ENCODE measurements around the gene MED15. TPM values are rescaled to one million over a fixed set of nuclear protein-coding genes. Genes with fewer than 3 reads are reported as not detected.

The MED15 gene
- total RNA-seq, 1 donor from 2014 or later = 11.4 TPM

DNA sequence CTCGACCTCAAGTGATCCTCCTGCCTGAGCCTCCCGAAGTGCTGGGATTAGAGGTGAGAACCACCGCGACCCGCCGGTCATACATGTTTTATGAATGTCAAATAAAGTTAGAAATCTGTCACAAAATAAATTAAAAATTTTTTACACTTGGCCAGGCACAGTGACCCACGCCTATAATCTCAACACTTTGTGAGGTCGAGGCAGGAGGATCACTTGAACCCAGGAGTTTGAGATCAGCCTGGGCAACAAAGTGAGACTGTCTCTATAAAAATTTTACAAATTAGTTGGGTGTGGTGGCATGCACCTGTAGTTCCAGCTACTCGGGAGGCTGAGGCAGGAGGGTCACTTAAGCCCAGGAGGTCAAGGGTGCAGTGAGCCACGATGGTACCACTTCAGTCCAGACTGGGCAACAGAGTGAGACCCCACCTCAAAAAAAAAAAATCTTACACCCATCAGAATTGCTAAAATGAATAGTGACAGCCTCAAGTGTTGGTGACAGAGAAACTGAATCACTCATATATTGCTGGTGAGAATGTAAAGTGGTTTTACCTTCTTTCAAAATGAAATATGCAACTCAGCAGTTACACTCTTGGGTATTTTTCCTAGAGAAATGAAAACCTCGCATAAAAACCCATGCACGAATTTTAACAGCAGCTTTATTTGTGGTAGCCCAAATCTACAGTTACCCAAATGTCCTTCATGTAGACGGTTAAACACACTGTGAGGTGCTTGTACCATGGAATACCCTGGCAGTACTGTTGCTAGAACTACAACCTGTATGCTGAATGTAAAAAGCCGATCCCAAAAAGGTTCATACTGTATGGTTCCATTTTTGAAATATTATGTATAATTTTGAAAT is 55.4 kb downstream of the MED15 start:
- Histone ChIP-seq H3K36me3 (peaks cover 9% of the 10 kb centered on the region), H3K27ac (no peak overlapping the region), H3K27me3 (no peaks in the 10 kb centered on the region), H3K9ac (no peak overlapping the region), H3K4me1 (no peaks in the 10 kb centered on the region), H3K79me2 (ENCODE audit: low read depth) (no peaks in the 10 kb centered on the region), H3F3A (ENCODE audit: low read depth) (peaks cover 9% of the 10 kb centered on the region), H3K4me3 (no peak overlapping the region), H3K4me2 (no peak overlapping the region), H3K9me3 (ENCODE audit: low read depth) (no peaks in the 10 kb centered on the region), H2AFZ (replicated peaks) (no peak overlapping the region), H4K20me1 (ENCODE audit: low read depth) (no peaks in the 10 kb centered on the region)
- Mint-ChIP-seq H3K27ac (no peak overlapping the region), H3K27me3 (ENCODE audit: insufficient read depth, low read depth) (peaks cover 2% of the 10 kb centered on the region), H3K9me3 (peaks cover 16% of the 10 kb centered on the region), H3K4me1 (no peaks in the 10 kb centered on the region), H3K36me3 (peaks cover 37% of the 10 kb centered on the region), H3K4me3 (no peak overlapping the region)
- TF ChIP-seq EZH2 (IDR thresholded peaks at IDR 0.05) (no peak), EZH2phosphoT487 (IDR thresholded peaks at IDR 0.05) (no peak)
- TF ChIP-seq, protein P1, sequence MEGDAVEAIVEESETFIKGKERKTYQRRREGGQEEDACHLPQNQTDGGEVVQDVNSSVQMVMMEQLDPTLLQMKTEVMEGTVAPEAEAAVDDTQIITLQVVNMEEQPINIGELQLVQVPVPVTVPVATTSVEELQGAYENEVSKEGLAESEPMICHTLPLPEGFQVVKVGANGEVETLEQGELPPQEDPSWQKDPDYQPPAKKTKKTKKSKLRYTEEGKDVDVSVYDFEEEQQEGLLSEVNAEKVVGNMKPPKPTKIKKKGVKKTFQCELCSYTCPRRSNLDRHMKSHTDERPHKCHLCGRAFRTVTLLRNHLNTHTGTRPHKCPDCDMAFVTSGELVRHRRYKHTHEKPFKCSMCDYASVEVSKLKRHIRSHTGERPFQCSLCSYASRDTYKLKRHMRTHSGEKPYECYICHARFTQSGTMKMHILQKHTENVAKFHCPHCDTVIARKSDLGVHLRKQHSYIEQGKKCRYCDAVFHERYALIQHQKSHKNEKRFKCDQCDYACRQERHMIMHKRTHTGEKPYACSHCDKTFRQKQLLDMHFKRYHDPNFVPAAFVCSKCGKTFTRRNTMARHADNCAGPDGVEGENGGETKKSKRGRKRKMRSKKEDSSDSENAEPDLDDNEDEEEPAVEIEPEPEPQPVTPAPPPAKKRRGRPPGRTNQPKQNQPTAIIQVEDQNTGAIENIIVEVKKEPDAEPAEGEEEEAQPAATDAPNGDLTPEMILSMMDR (IDR thresholded peaks at IDR 0.05) = no peak
- DNase-seq (ENCODE audit: low spot score) = no peak

DNA sequence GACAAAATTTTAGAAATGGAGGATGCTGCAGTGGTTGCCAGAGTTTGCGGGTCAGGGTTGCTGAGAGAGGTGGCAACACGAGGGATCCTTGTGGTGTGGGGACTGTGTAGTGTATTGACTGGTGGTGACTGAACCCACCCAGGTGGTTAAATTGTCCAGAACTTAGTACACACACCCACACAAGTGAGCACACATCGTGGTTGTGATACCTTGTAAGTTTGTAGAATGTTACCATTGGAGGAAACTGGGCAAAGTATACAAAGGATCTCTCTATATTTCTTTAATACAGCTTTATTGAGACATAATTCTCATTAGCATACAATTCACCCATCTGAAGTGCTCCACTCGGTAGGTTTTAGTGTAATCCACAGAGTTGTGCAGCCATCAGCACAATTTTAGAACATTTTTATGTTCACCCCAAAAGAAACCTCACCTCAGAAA is 56.1 kb downstream of the MED15 start:
- DNase-seq (ENCODE audit: low spot score) = no peak

DNA sequence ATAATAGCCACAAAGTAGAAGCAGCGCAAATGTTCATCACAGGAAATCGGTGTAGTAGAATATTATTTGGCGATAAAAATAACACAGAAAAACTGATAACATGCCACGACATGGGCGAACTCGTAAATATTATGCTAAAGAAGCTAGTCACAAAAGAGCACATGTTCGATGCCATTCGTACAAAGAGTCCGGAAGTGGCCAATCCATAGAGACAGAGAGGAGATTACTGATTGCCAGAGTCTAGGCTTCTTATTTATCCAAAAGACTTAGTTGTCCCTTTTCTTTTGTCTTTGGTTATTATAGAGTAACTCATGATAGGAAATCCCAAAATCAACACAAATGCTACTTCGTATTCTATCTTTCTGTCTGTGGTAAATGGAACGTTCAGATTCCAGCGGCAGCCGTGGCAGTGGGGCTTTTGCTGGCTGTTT is 56.5 kb downstream of the MED15 start:
- H3K36me3 Mint-ChIP-seq = peaks cover 27% of the 10 kb centered on the region
- Histone ChIP-seq H2AFZ (replicated peaks) (no peak overlapping the region), H3K4me2 (no peak overlapping the region), H3K36me3 (peaks cover 9% of the 10 kb centered on the region), H3F3A (ENCODE audit: low read depth) (peaks cover 9% of the 10 kb centered on the region), H3K9me3 (ENCODE audit: low read depth) (no peaks in the 10 kb centered on the region), H3K4me1 (no peaks in the 10 kb centered on the region), H3K27me3 (no peaks in the 10 kb centered on the region), H3K79me2 (ENCODE audit: low read depth) (no peaks in the 10 kb centered on the region), H4K20me1 (ENCODE audit: low read depth) (no peaks in the 10 kb centered on the region), H3K9ac (no peak overlapping the region), H3K27ac (no peak overlapping the region), H3K4me3 (no peak overlapping the region)
- no peaks in the 10 kb centered on the region for H3K4me1 Mint-ChIP-seq
- peaks cover 2% of the 10 kb centered on the region for H3K27me3 Mint-ChIP-seq (ENCODE audit: insufficient read depth, low read depth)
- no peak overlapping the region for H3K4me3 Mint-ChIP-seq
- no peak for DNase-seq (ENCODE audit: low spot score)
- peaks cover 7% of the 10 kb centered on the region for H3K9me3 Mint-ChIP-seq
- no peak overlapping the region for H3K27ac Mint-ChIP-seq
- TF ChIP-seq, protein P1 (IDR thresholded peaks at IDR 0.05) = no peak
- TF ChIP-seq EZH2phosphoT487 (IDR thresholded peaks at IDR 0.05) (no peak), EZH2 (IDR thresholded peaks at IDR 0.05) (no peak)

More for the DNA sequence above, 56.1 kb downstream of the MED15 start:
- Histone ChIP-seq H3K4me2 (no peak overlapping the region), H2AFZ (replicated peaks) (no peak overlapping the region), H3K4me1 (no peaks in the 10 kb centered on the region), H4K20me1 (ENCODE audit: low read depth) (no peaks in the 10 kb centered on the region), H3K36me3 (peaks cover 9% of the 10 kb centered on the region), H3K9ac (no peak overlapping the region), H3K27ac (no peak overlapping the region), H3K79me2 (ENCODE audit: low read depth) (no peaks in the 10 kb centered on the region), H3F3A (ENCODE audit: low read depth) (peaks cover 9% of the 10 kb centered on the region), H3K27me3 (no peaks in the 10 kb centered on the region), H3K9me3 (ENCODE audit: low read depth) (no peaks in the 10 kb centered on the region), H3K4me3 (no peak overlapping the region)
- H3K4me1 Mint-ChIP-seq = no peaks in the 10 kb centered on the region
- peaks cover 2% of the 10 kb centered on the region for H3K27me3 Mint-ChIP-seq (ENCODE audit: insufficient read depth, low read depth)
- peaks cover 32% of the 10 kb centered on the region for H3K36me3 Mint-ChIP-seq
- no peak overlapping the region for H3K27ac Mint-ChIP-seq
- H3K9me3 Mint-ChIP-seq = peaks cover 11% of the 10 kb centered on the region
- H3K4me3 Mint-ChIP-seq = no peak overlapping the region
- TF ChIP-seq EZH2 (IDR thresholded peaks at IDR 0.05) = no peak
- TF ChIP-seq EZH2phosphoT487 (IDR thresholded peaks at IDR 0.05) = no peak
- TF ChIP-seq, protein P1 (IDR thresholded peaks at IDR 0.05) = no peak

Measured in neural progenitor cell (in vitro differentiated cells).